IMR-90 (cell line): ENCODE results near the gene FOXN3. TPM values are rescaled to one million over a fixed set of nuclear protein-coding genes. Genes with fewer than 3 reads are reported as not detected.

Source experiments
- ATAC-seq: fragments of 200-7000 bp; cut with Tn5 transposase; 2 replicates; pipeline ENCODE4 v1.9.1; 2020; ENCODE audit warnings: low read depth, mild to moderate bottlenecking, moderate library complexity
- BruUV-seq: library from RNA; stranded (reverse); fragments of 400-500 nt; replicated peaks from 2 replicates; lab custom pipeline; 2021; lab: Mats Ljungman, UMichigan
- CTCF ChIA-PET: fragments of 300-600 bp; formaldehyde crosslinking; extraction: SDS; loops from one replicate; lab custom pipeline; 2021; ENCODE audit warnings: antibody characterized with exemption; lab: Yijun Ruan, JAX
- POLR2A ChIA-PET: fragments of 300-600 bp; sonication (Branson Sonifier 250); formaldehyde crosslinking; loops from one replicate; lab custom pipeline; 2022; ENCODE audit warnings: antibody characterized with exemption; ENCODE audit not compliant: unreplicated experiment; lab: Charles Lee
- DNase-seq: peaks from one replicate; pipeline ENCODE4 v3.0.0; 2013
- H2AFZ ChIP-seq: replicated peaks from 2 replicates; pipeline ENCODE3; 2013; ENCODE audit warnings: low read length, mild to moderate bottlenecking; ENCODE audit not compliant: poor library complexity
- H2AK5ac ChIP-seq: 2 replicates; pipeline ENCODE4 v1.6.1; 2013; ENCODE audit warnings: low read depth, low read length, inconsistent platforms
- H2AK9ac ChIP-seq: replicated peaks from 2 replicates; pipeline ENCODE3; 2013; ENCODE audit warnings: mild to moderate bottlenecking, low read depth, low read length, moderate library complexity; ENCODE audit not compliant: poor library complexity
- H2BK120ac ChIP-seq: 2 replicates; pipeline ENCODE4 v1.6.1; 2013; ENCODE audit warnings: low read depth, low read length, inconsistent platforms
- H2BK15ac ChIP-seq: 3 replicates; pipeline ENCODE4 v1.6.1; 2013; ENCODE audit warnings: low read depth, low read length, inconsistent platforms
- H2BK20ac ChIP-seq: 2 replicates; pipeline ENCODE4 v1.6.1; 2013; ENCODE audit warnings: low read depth, mild to moderate bottlenecking, inconsistent platforms, low read length, moderate library complexity
- H2BK5ac ChIP-seq: 2 replicates; pipeline ENCODE4 v1.6.1; 2013; ENCODE audit warnings: mild to moderate bottlenecking, low read depth, low read length, inconsistent platforms; ENCODE audit not compliant: poor library complexity, severe bottlenecking
- H3K14ac ChIP-seq: replicated peaks from 2 replicates; pipeline ENCODE4 v1.6.1; 2013; ENCODE audit warnings: low read depth, low read length, inconsistent platforms
- H3K18ac ChIP-seq: 2 replicates; pipeline ENCODE4 v1.6.1; 2013; ENCODE audit warnings: low read depth, low read length, control low read depth
- H3K23ac ChIP-seq: 2 replicates; pipeline ENCODE4 v1.6.1; 2013; ENCODE audit warnings: low read depth, low read length, inconsistent platforms
- H3K27ac ChIP-seq: 2 replicates; pipeline ENCODE4 v1.5.1; 2013; ENCODE audit warnings: mild to moderate bottlenecking, control low read depth, low read length; ENCODE audit not compliant: insufficient read depth
- H3K27me3 ChIP-seq: 2 replicates; pipeline ENCODE4 v1.6.1; 2013; ENCODE audit warnings: low read length; ENCODE audit not compliant: control insufficient read depth, insufficient read depth
- H3K36me3 ChIP-seq: 2 replicates; pipeline ENCODE4 v1.6.1; 2013; ENCODE audit warnings: low read length, mixed read lengths; ENCODE audit not compliant: control insufficient read depth, insufficient read depth
- H3K4ac ChIP-seq: 2 replicates; pipeline ENCODE4 v1.6.1; 2013; ENCODE audit warnings: low read depth, low read length, inconsistent platforms
- H3K4me1 ChIP-seq: 2 replicates; pipeline ENCODE4 v1.6.1; 2013; ENCODE audit warnings: low read length, mixed read lengths; ENCODE audit not compliant: control insufficient read depth, insufficient read depth
- H3K4me2 ChIP-seq: 2 replicates; pipeline ENCODE4 v1.6.1; 2013; ENCODE audit warnings: low read depth, mild to moderate bottlenecking, control low read depth, low read length, moderate library complexity
- H3K4me3 ChIP-seq: 2 replicates; pipeline ENCODE4 v1.5.1; 2013; ENCODE audit warnings: low read depth, mild to moderate bottlenecking, control low read depth, low read length, moderate library complexity; ENCODE audit not compliant: insufficient read depth
- H3K56ac ChIP-seq: 2 replicates; pipeline ENCODE4 v1.6.1; 2013; ENCODE audit warnings: low read length, inconsistent platforms; ENCODE audit not compliant: insufficient read depth; ENCODE audit errors: extremely low read depth
- H3K79me1 ChIP-seq, 2 experiments: 2 replicates each; pipeline ENCODE4 v1.6.1; 2013; ENCODE audit warnings: low read length in 2 of 2, inconsistent platforms in 1 of 2, low read depth in 1 of 2
- H3K9ac ChIP-seq: 2 replicates; pipeline ENCODE4 v1.6.1; 2013; ENCODE audit warnings: low read depth, low read length, control low read depth
- H3K9me1 ChIP-seq: 2 replicates; pipeline ENCODE4 v1.6.1; 2013; ENCODE audit warnings: low read length, inconsistent platforms; ENCODE audit not compliant: insufficient read depth
- H3K9me3 ChIP-seq: 2 replicates; pipeline ENCODE4 v1.6.1; 2013; ENCODE audit warnings: low read length; ENCODE audit not compliant: control insufficient read depth, insufficient read depth
- H4K20me1 ChIP-seq: 2 replicates; pipeline ENCODE4 v1.6.1; 2013; ENCODE audit warnings: low read length, inconsistent platforms; ENCODE audit not compliant: insufficient read depth
- H4K5ac ChIP-seq: 2 replicates; pipeline ENCODE4 v1.6.1; 2013; ENCODE audit warnings: mild to moderate bottlenecking, low read depth, low read length, control low read depth
- H4K8ac ChIP-seq, 2 experiments: 2 replicates each; pipeline ENCODE4 v1.6.1; 2013; ENCODE audit warnings: low read depth in 2 of 2, low read length in 2 of 2, control low read depth in 1 of 2, inconsistent platforms in 1 of 2
- H4K91ac ChIP-seq: 2 replicates; pipeline ENCODE4 v1.6.1; 2013; ENCODE audit warnings: low read depth, low read length, inconsistent platforms; ENCODE audit not compliant: insufficient read depth
- BHLHE40 ChIP-seq: fragments of 150-350 bp; IDR thresholded peaks from 2 replicates; pipeline ENCODE4 v1.6.1; 2016; ENCODE audit warnings: mild to moderate bottlenecking, low read depth, low read length
- CEBPB ChIP-seq: IDR thresholded peaks from 2 replicates; pipeline ENCODE4 v1.6.1; 2012; ENCODE audit warnings: low read depth, low read length, improper control_type of control experiment
- CHD1 ChIP-seq: IDR thresholded peaks from 2 replicates; pipeline ENCODE4 v1.6.1; 2012; ENCODE audit warnings: low read depth, low read length, improper control_type of control experiment
- CTCF ChIP-seq: conservative IDR thresholded peaks from 2 replicates; pipeline ENCODE4 v1.5.1; 2012; ENCODE audit warnings: mild to moderate bottlenecking, low read depth, low read length, improper control_type of control experiment
- ELK1 ChIP-seq: fragments of 150-350 bp; IDR thresholded peaks from 2 replicates; pipeline ENCODE4 v1.6.1; 2016; ENCODE audit warnings: low read depth, mild to moderate bottlenecking, low read length, moderate library complexity, borderline replicate concordance
- FOS ChIP-seq: fragments of 150-350 bp; IDR thresholded peaks from 2 replicates; pipeline ENCODE4 v1.6.1; 2016; ENCODE audit warnings: low read depth, low read length
- MAFK ChIP-seq: IDR thresholded peaks from 2 replicates; pipeline ENCODE4 v1.6.1; 2012; ENCODE audit warnings: low read depth, low read length, improper control_type of control experiment
- MAZ ChIP-seq: IDR thresholded peaks from 2 replicates; pipeline ENCODE4 v1.6.1; 2012; ENCODE audit warnings: low read depth, mild to moderate bottlenecking, low read length, improper control_type of control experiment, moderate library complexity, borderline replicate concordance
- MXI1 ChIP-seq: IDR thresholded peaks from 2 replicates; pipeline ENCODE4 v1.6.1; 2012; ENCODE audit warnings: low read depth, mild to moderate bottlenecking, low read length, moderate library complexity, borderline replicate concordance
- NFE2L2 ChIP-seq: fragments of 150-350 bp; IDR thresholded peaks from 2 replicates; pipeline ENCODE4 v1.6.1; 2016; ENCODE audit warnings: low read depth, mild to moderate bottlenecking, low read length
- POLR2A ChIP-seq: IDR thresholded peaks from 2 replicates; pipeline ENCODE4 v1.6.1; 2012; ENCODE audit warnings: mild to moderate bottlenecking, low read depth, low read length
- RAD21 ChIP-seq: IDR thresholded peaks from 2 replicates; pipeline ENCODE4 v1.6.1; 2012; ENCODE audit warnings: low read length, improper control_type of control experiment
- RCOR1 ChIP-seq: IDR thresholded peaks from 2 replicates; pipeline ENCODE4 v1.6.1; 2012; ENCODE audit warnings: mild to moderate bottlenecking, low read length, improper control_type of control experiment; ENCODE audit not compliant: insufficient replicate concordance
- RFX5 ChIP-seq: IDR thresholded peaks from 2 replicates; pipeline ENCODE4 v1.8.0; 2012; ENCODE audit warnings: low read depth, mild to moderate bottlenecking, low read length, moderate library complexity
- SMC3 ChIP-seq: fragments of 150-350 bp; IDR thresholded peaks from 2 replicates; pipeline ENCODE4 v1.6.1; 2016; ENCODE audit warnings: low read depth, mild to moderate bottlenecking, antibody characterized with exemption, low read length, moderate library complexity
- USF2 ChIP-seq: fragments of 150-350 bp; IDR thresholded peaks from 2 replicates; pipeline ENCODE4 v1.6.1; 2017; ENCODE audit warnings: mild to moderate bottlenecking, antibody characterized with exemption, low read length, low read depth
- WGBS, 2 experiments: methylation state at CpG; one replicate each; pipeline versions ENCODE4 v1.1.5 to v1.1.7; 2013; ENCODE audit warnings: missing lambda C conversion rate in 2 of 2; ENCODE audit not compliant: insufficient read length in 1 of 2; ENCODE audit errors: extremely low coverage in 2 of 2; 5-methylcytosine and 5-hydroxymethylcytosine counted together
- dilution Hi-C: fragments of 300-500 bp; cut with HindIII; formaldehyde crosslinking; loops from one replicate; pipeline ENCODE4 v1.14.3; 2018; ENCODE audit warnings: low sequenced_read_pairs; ENCODE audit not compliant: unreplicated experiment
- in situ Hi-C: fragments of 300-500 bp; cut with MboI; formaldehyde crosslinking; loops from 3 replicates; pipeline ENCODE4 v1.14.3; 2019; ENCODE audit warnings: low sequenced_read_pairs, inconsistent platforms, mixed read lengths
- intact Hi-C: fragments of 100-400 bp; cut with micrococcal nuclease; formaldehyde crosslinking; loops from 2 replicates; pipeline ENCODE4 v1.10.0; 2022
- polyA plus RNA-seq, 3 experiments: library from polyadenylated mRNA; depleted of rRNA; stranded (reverse); fragments of >200 nt; gene quantifications; 2 replicates each; pipeline ENCODE4 v1.2.3, GENCODE V29; 2012; ENCODE audit warnings: low replicate concordance in 1 of 3
- total RNA-seq: library from RNA; depleted of rRNA; stranded (reverse); fragments of >200 nt; gene quantifications from 2 replicates; pipeline ENCODE4 v1.2.3, GENCODE V29; 2012

Gene FOXN3
- total and polyA plus RNA-seq, 2 of the 4 experiments (the other 2 are of a cell fraction), result 22.6 to 33.7 TPM

GRCh38 chr14:89162586-89162985 lies 254.4 kb downstream of the FOXN3 start:
- Histone ChIP-seq H3K56ac (no peak overlapping the region), H3K23ac (no peak overlapping the region), H3K14ac (no peak overlapping the region), H3K9me3 (no peaks in the 10 kb centered on the region), H2BK20ac (no peak overlapping the region), H3K4me1 (peaks cover 2% of the 10 kb centered on the region; the same call in 1 of the 2 replicates), H2AK9ac (no peak overlapping the region), H3K27me3 (no peaks in the 10 kb centered on the region), H2AFZ (no peak overlapping the region), H2AK5ac (no peak overlapping the region), H3K27ac (no peak overlapping the region), H3K4me2 (no peak overlapping the region), H2BK5ac (no peak overlapping the region), H4K5ac (no peak overlapping the region), H4K91ac (no peak overlapping the region), H3K79me1 (peaks cover 8 to 11% of the 10 kb centered on the region in 2 experiments; a peak in 3 of 4 replicates), H3K9ac (no peak overlapping the region), H3K36me3 (peaks cover 34% of the 10 kb centered on the region), H3K4me3 (no peak overlapping the region), H2BK120ac (no peak overlapping the region), H3K9me1 (0 out of 2 replicates have a peak, but pooled peaks cover 13% of the 10 kb centered on the region), H3K4ac (no peak overlapping the region), H2BK15ac (no peak overlapping the region), H4K8ac (no peak overlapping the region), H3K18ac (no peak overlapping the region), H4K20me1 (no peaks in the 10 kb centered on the region; the same call in 1 of the 2 replicates)
- in situ Hi-C loops (no loop called here), dilution Hi-C loops (no loop called here), intact Hi-C loops (no loop called here)
- no peak for TF ChIP-seq BHLHE40
- TF ChIP-seq CHD1, result no peak
- no peak for TF ChIP-seq CTCF
- no peak for TF ChIP-seq NFE2L2
- no peak for TF ChIP-seq FOS
- TF ChIP-seq RCOR1, result no peak
- no peak for TF ChIP-seq USF2
- no peak for TF ChIP-seq MAZ
- TF ChIP-seq MXI1, result no peak
- TF ChIP-seq CEBPB, result no peak
- TF ChIP-seq MAFK, result no peak
- TF ChIP-seq ELK1, result no peak
- no peak for TF ChIP-seq POLR2A
- no peak for TF ChIP-seq RFX5
- no peak for TF ChIP-seq SMC3
- TF ChIP-seq RAD21, result no peak
- ChIA-PET POLR2A (no interaction called here), CTCF (no interaction called here)
- DNase-seq (no peak), ATAC-seq (no peak)
- WGBS, 2 experiments, result 100% methylated on average over 8 of the region's 22 CpGs; no CpG with 5 or more reads in 1 of the 2 experiments
- BruUV-seq, result no TSS peak
